ENCODE results near the gene REG3A. TPM values are rescaled to one million over a fixed set of nuclear protein-coding genes. Genes with fewer than 3 reads are reported as not detected.

REG3A gene
- total and polyA plus RNA-seq, 2 of the 8 experiments (the other 6 are each of a cell fraction or from before 2014, with no cell fraction given), result not detected

- Histone ChIP-seq H4K91ac (replicated peaks; ENCODE audit: insufficient read length, low read length) (no peak overlapping the region), H3K18ac (ENCODE audit: extremely low read depth, low read length) (no peak overlapping the region), H2BK20ac (ENCODE audit: low read length) (no peak overlapping the region), H3K27me3 (replicated peaks in 1 of 4; ENCODE audit: control insufficient read depth in 3 of 4, extremely low read depth in 1 of 4, insufficient read depth in 3 of 4, low read length in 3 of 4) (no peaks in the 10 kb centered on the region), H3K36me3 (ENCODE audit: control insufficient read depth in 2 of 4, insufficient read depth in 4 of 4, low read length in 3 of 4) (no peaks in the 10 kb centered on the region), H3K4ac (replicated peaks; ENCODE audit: insufficient read length, low read depth, low read length) (no peak overlapping the region), H3K14ac (ENCODE audit: insufficient read length) (no peak overlapping the region), H3K9ac (replicated peaks in 1 of 4; ENCODE audit: extremely low read depth in 1 of 4, low read depth in 3 of 4, low read length in 3 of 4) (no peak overlapping the region), H2BK120ac (replicated peaks; ENCODE audit: low read depth, low read length) (no peak overlapping the region), H2BK12ac (ENCODE audit: low read depth, low read length) (no peak overlapping the region), H3K4me1 (replicated peaks in 1 of 4; ENCODE audit: control insufficient read depth in 3 of 4, insufficient read depth in 4 of 4, low read length in 3 of 4) (no peaks in the 10 kb centered on the region), H3K27ac (ENCODE audit: low read depth, low read length) (no peak overlapping the region), H3K4me3 (ENCODE audit: extremely low read depth in 1 of 4, insufficient read depth in 2 of 4, low read depth in 3 of 4, low read length in 4 of 4) (no peak overlapping the region), H3K9me3 (ENCODE audit: insufficient read depth in 2 of 2, low read depth in 1 of 2, low read length in 1 of 2) (no peaks in the 10 kb centered on the region), H4K20me1 (replicated peaks in 1 of 2; ENCODE audit: control insufficient read depth in 1 of 2, insufficient read depth in 2 of 2, low read length in 2 of 2) (no peaks in the 10 kb centered on the region), H4K8ac (ENCODE audit: extremely low read depth, insufficient read depth, low read length) (no peak overlapping the region), H3K23me2 (ENCODE audit: low read depth, low read length) (no peaks in the 10 kb centered on the region), H2AK5ac (ENCODE audit: low read depth, low read length) (no peak overlapping the region), H3K4me2 (ENCODE audit: insufficient read depth in 1 of 2, low read depth in 2 of 2, low read length in 2 of 2) (no peak overlapping the region), H3K23ac (ENCODE audit: insufficient read length) (no peak overlapping the region), H2BK5ac (ENCODE audit: low read depth, low read length) (no peak overlapping the region), H3K79me1 (ENCODE audit: low read depth, low read length) (no peaks in the 10 kb centered on the region), H3K79me2 (ENCODE audit: control insufficient read depth in 1 of 2, insufficient read depth in 2 of 2, low read length in 2 of 2) (no peaks in the 10 kb centered on the region), H4K5ac (ENCODE audit: insufficient read length, low read depth, low read length) (no peak overlapping the region), H3K56ac (replicated peaks; ENCODE audit: insufficient read length, low read depth, low read length) (no peak overlapping the region), H2AFZ (ENCODE audit: low read length) (no peak overlapping the region), H2BK15ac (ENCODE audit: low read length) (no peak overlapping the region)
- FAIRE-seq (no peak), DNase-seq (ENCODE audit: low read depth in 1 of 2, low spot score in 2 of 2) (no peak)
- ChIA-PET POLR2A (ENCODE audit: partially characterized antibody) (no interaction called here), CTCF (ENCODE audit: partially characterized antibody) (no interaction called here)
- WGBS, 2 experiments (ENCODE audit: extremely low coverage in 1 of 2, insufficient coverage in 1 of 2, insufficient read length in 1 of 2, insufficient replicate concordance in 2 of 2, low coverage in 1 of 2, low lambda C conversion rate in 2 of 2, missing lambda C conversion rate in 1 of 2), result 94% methylated on average over 3 of the region's 3 CpGs; no CpG with 5 or more reads in 1 of the 2 experiments
- TF ChIP-seq SRF (IDR thresholded peaks at IDR 0.05; ENCODE audit: low read depth, low read length) (no peak), RAD21 (IDR thresholded peaks at IDR 0.05 in 1 of 2, conservative IDR thresholded peaks at IDR 0.05 in 1 of 2; ENCODE audit: low read depth in 2 of 2, low read length in 2 of 2) (no peak), KDM5A (IDR thresholded peaks at IDR 0.05; ENCODE audit: low read length) (no peak), MAX (IDR thresholded peaks at IDR 0.05) (no peak), JUN (IDR thresholded peaks at IDR 0.05; ENCODE audit: low read depth, low read length) (no peak), SIN3A (conservative IDR thresholded peaks at IDR 0.05 in 1 of 2, IDR thresholded peaks at IDR 0.05 in 1 of 2; ENCODE audit: low read depth in 1 of 2, low read length in 2 of 2) (no peak), TBP (IDR thresholded peaks at IDR 0.05; ENCODE audit: low read depth, low read length) (no peak), BCL11A (IDR thresholded peaks at IDR 0.05; ENCODE audit: low read depth in 2 of 2, low read length in 2 of 2) (no peak), RBBP5 (IDR thresholded peaks at IDR 0.05; ENCODE audit: borderline replicate concordance, low read depth, low read length) (no peak), E2F6 (IDR thresholded peaks at IDR 0.05) (no peak), ZNF274 (IDR thresholded peaks at IDR 0.05; ENCODE audit: borderline replicate concordance, extremely low read depth, low read length) (no peak), HDAC2 (IDR thresholded peaks at IDR 0.05; ENCODE audit: borderline replicate concordance in 1 of 2, low read depth in 2 of 2, low read length in 2 of 2) (no peak), TEAD4 (IDR thresholded peaks at IDR 0.05; ENCODE audit: low read depth, low read length) (no peak)
Measured at GRCh38 chr2:79128406-79128805, 31.1 kb downstream of the REG3A start.

Measured in H1 (cell line).